GM12864 (cell line): ENCODE data around the gene DNASE1.

Experiments
- DNase-seq: peaks from one replicate; pipeline ENCODE4 v3.0.0-alpha.2; 2011; ENCODE audit warnings: low read depth
- H3K4me3 ChIP-seq: 2 replicates; pipeline ENCODE4 v1.5.1; 2011; ENCODE audit warnings: mild to moderate bottlenecking, low read depth, low read length, control low read depth
- TF ChIP-seq, protein P1 (sequence below): IDR thresholded peaks from 2 replicates; pipeline ENCODE4 v1.5.1; 2011; ENCODE audit warnings: low read depth, mild to moderate bottlenecking, moderate library complexity, low read length, control low read depth, inconsistent platforms; ENCODE audit errors: missing control alignments

Gene DNASE1

DNA sequence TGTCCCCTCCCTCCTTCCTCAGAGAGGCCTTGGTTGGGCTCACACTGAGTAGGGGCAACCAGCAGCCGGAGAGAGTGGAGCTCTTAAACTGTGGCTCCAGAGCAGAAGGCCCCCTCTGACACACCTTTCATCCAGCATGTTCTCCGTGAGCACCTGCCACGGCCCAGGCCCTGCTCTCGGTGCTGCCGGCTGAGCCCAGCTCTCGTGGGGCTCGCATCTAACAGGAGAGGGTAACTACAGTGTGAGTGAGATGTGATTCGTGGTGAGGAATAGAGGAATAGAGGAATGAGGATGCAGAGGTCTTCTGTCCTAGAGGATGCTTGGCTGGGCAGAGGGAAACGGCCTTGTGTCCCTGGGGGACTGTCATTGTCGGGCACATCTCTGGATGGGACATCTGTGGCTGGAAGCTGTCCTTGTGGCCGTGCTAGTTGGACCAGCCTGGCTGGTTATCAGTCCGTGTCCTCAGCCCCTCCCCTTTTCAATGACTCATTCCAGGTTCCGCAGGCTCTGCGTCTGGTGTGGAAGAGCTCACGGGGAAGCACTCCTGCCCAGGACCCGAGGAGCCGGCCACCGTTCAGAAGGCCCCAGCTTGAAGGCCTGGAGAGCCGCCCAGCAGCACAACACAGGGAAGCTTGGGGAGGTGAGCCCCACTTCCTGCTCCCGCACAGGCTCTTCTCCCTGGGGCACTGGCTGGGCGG is 11.9 kb upstream of the DNASE1 start:
- H3K4me3 ChIP-seq = no peak overlapping the region
- TF ChIP-seq, protein P1, sequence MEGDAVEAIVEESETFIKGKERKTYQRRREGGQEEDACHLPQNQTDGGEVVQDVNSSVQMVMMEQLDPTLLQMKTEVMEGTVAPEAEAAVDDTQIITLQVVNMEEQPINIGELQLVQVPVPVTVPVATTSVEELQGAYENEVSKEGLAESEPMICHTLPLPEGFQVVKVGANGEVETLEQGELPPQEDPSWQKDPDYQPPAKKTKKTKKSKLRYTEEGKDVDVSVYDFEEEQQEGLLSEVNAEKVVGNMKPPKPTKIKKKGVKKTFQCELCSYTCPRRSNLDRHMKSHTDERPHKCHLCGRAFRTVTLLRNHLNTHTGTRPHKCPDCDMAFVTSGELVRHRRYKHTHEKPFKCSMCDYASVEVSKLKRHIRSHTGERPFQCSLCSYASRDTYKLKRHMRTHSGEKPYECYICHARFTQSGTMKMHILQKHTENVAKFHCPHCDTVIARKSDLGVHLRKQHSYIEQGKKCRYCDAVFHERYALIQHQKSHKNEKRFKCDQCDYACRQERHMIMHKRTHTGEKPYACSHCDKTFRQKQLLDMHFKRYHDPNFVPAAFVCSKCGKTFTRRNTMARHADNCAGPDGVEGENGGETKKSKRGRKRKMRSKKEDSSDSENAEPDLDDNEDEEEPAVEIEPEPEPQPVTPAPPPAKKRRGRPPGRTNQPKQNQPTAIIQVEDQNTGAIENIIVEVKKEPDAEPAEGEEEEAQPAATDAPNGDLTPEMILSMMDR = no peak
- DNase-seq = no peak

DNA sequence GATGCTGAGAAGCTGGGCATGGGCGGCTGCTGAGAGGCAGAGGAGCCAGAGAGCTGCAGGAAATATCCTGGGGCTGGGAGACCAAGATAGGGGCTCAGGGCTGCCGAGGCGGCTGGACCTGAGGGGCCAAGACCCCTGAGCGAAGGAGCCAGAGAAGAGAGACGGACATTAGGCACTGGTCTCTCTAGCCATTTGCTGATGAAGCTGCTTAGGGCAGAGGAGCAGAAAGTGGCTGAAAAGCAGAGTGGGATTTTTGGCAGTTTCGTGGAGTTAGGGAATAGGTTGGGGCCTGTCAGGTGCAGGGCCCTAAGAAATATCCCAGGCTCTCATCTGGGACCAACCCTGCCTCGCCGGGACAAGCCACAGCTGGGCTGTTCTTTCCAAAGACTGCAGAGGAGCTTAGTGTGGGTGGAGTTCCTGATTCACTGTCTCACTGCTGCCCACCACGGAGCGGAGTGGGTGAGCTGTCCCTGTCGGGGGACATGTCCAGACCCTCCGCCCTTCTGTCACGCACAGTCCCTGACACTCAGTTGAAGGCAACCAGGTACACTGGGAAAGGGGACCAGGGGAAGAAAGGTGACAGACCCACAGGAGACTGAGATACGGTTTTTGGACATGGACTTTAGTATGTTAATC is 11.3 kb upstream of the DNASE1 start:
- no peak for DNase-seq
- TF ChIP-seq, protein P1 = no peak
- no peak overlapping the region for H3K4me3 ChIP-seq

DNA sequence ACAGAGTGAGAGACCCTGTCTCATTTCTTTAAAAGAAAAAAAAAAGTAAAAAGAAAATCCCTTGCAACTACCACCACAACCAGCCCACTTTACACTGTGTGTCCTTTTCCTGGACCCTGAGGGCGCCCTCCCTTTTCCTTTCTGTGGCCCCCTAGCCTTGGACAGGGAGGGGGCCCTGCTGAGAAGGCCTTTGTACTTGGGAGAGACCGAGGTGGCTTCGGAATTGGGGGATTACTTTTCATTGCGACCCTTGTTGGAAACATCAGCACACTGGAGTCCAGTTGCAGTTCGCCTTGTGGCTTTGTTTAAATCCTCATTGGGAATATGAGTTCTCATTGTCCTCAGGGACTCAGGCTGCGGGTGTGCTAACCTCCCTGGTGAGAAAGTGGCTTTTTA is 9.4 kb upstream of the DNASE1 start:
- TF ChIP-seq, protein P1 = no peak
- DNase-seq = no peak
- no peak overlapping the region for H3K4me3 ChIP-seq

DNA sequence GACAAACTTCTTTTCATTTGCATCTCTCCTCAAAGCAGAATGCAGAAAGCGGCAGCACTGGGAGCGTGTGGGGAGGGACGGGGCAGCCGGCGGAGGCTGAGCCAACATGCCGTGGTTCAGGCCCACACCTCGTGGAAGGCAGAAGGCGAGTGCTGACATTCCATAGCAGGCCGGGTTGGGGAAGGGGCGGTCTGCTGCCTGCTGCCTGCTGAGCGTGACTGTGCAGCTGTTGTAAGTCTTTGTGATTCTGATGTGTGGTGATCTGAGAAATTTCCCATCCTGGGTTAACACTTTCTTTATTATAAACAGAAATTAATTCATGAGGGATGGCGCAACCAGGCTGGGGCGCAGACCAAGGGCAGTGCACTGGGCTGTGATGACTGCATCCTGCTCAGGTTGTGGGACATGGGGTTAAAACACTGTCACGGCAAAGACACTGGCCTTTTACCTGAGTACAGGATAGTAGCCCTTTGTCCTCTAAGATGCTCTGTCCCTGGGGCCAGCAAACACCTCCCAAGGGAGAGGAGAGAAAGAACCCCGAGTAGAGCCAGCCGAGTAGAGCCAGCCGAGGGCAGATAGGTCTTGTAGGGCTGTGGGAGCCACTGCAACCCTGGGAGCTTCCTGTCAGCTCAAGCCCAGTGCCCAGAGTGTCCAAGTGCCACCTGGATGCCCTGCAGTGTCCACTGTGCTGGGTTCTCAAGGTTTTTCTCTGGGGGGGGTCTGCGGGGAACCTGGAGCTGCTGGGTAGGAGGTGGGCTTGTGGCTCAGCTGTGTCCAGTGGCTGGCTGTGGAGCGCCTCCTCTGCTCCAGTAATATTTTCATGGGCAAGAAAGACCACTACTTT is 8.8 kb upstream of the DNASE1 start:
- H3K4me3 ChIP-seq = no peak overlapping the region
- no peak for DNase-seq
- TF ChIP-seq, protein P1 = no peak

DNA sequence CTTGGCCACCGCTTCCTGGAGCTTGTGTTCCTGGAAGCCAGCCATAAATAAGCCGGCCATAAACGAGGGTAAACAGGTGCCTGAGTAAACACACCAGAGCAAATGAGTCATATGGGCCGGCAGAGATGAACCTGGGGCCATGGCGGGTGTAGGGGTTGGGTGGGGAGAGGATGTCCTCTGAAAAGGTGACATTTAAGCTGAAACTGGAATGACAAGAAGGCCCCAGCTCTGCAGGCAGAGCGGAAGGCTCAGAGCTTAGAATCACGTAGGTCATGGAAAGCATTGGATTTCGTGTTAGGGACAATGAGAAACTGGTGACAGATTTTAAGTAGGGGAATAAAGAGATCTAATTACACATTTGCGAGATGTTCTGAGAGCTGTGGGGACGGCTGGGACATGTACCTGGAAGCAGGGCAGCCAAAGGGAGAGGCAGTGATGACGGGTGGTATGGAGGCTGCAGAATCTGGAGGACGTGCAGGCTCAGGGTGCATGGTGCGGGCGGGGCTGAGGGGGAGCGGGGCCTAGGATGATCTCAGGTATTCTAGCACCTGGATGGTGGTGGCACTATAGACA is 8.1 kb upstream of the DNASE1 start:
- TF ChIP-seq, protein P1 = no peak
- no peak for DNase-seq
- no peak overlapping the region for H3K4me3 ChIP-seq

DNA sequence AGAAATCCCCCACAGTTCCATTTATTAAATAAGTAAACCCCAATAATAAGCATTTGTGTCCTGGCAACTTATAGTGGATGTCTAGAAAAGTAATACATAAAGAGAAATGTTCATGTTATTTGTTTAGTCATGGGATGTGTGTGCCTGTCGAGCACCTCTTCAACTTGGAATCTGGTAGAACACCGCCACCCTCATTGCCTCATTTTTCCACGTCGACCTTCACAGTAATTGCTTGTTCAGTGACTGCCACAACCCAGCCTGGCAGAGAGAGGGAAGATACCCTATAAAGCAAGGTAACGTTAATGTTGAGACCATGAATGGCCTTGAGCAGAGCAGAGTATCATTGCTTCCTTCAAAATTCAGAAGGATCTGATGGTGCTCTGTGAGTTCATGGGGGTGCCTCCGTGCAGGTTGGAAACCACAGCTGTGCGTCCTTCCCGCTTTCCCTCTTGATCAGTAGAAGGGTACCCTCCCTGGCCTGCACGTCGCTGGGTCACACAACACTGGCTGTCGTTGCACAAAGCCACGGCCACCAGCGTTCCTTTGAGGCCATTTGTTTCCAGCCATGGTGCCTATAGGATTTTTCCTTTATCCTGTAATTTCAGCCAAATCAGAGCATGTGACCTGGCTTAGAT is 3.7 kb upstream of the DNASE1 start:
- H3K4me3 ChIP-seq = no peak overlapping the region
- TF ChIP-seq, protein P1 = no peak
- DNase-seq = no peak
